HG02610 (cell line): ENCODE results near the gene HPCAL4.

Source experiments
- ATAC-seq: cut with Tn5 transposase; IDR thresholded peaks from one replicate; pipeline ENCODE4 v1.9.1; 2021; ENCODE audit warnings: mild to moderate bottlenecking, moderate library complexity; ENCODE audit not compliant: unreplicated experiment

Gene HPCAL4

GRCh38 chr1:39631361-39632322 lies 59.6 kb downstream of the HPCAL4 start:
- no peak for ATAC-seq

- ATAC-seq = no peak
Observed at GRCh38 chr1:39628807-39629350, 62.4 kb downstream of the HPCAL4 start.
